ENCODE data around the gene ZIC5.
A peak's percentile ranks its signal among the peaks of the same experiment; 100 is the strongest.

Gene ZIC5

DNA sequence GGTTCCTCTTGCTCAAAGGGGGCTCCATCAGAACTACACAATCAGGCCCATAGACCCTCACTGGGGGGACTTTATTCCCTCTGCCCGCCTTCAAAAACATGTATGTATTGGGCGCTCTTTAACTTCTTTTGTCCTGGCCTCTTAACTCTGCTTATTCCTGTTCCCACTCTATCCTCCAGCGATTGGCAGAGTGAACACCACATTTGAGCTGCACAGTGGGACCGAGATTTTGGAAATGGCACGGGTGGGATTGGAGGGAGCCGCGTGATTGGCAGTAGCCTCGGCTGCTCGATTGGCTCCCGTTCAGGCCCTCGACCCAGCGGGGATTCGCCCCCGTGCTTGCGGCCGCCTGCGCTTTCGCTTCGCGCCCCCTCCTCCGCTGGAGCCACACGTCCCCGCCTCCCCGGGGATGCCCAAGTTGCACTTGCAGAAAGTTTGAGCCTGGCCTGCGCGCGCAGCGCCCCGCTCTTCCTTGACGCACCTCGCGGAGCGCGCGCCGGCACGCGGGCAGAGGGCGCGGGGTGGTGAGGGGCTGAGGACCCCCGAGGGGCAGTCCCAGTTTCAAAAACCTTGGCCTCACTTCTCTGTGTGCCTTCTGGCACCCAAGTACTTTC, at the start of gene ZIC5:
TSS of gene ZIC5 (minus strand) at position 192 of the 614 bp plus-strand sequence. CDS start at position 28, 164 bp downstream.
- peak; percentile 33 for DNase-seq

DNA sequence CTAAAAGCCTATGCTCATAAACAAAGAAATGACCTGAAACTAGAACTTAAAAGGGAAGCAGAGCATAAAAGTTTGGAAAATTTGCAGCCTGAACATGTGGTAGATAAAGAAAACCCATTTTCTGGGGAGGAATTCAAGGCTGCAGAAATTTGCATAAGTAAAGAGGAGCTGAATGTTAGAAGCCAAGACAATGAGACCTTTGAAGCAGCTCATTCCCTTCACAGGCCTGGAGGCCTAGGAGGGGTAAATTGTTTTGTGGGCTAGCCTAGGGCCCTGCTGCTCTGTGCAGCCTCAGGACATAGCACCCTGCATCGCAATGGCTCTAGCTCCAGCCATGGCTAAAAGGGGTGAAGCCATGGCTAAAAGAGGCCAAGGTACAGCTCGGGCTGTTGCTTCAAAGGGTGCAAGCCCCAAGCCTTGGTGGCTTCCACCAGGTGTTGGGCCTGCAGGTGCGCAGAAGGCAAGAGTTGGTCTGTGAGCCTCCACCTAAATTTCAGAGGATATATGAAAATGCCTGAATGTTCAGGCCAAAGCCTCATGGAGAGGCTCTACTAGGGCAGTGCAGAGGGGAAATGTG, 48.3 kb upstream of the ZIC5 start:
- no peak for DNase-seq

DNA sequence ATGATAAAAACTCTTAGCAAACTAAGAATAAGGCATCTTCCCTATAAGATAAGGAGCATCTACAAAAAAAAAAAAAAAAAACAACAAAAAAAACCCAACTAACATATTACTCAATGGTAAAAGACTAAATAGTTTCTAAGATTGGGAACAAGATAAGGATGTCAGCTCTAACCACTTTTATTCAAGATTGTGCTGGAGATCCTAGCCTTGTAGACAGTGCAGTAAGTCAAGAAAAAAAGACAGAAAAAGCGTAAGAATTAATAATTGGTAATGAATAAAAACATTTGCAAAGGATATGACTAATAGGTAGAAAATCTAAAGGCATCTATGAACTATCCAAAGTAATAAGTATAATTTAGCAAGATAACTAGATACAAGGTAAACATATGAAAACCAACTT, 43.1 kb upstream of the ZIC5 start:
- no peak for DNase-seq

DNA sequence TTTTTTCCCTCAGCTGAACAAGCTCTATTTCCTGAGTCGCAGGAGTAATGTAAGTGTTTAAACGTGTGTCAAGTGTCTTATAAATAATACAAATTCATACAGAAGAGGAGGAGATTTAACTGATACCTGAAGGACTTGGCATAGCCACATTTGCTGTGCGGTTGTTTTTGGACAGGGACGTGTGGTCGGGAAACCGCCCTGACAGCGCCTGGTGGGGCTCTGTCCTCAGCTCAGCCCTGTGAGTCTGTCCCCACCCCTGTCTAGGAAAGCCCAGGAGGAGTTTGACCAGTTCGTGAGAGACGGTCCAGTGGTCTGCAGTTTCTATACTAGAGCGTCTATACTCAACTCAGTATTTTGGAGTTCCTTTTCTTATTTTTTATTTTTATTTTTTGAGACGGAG, 26.7 kb upstream of the ZIC5 start:
- no peak for DNase-seq

DNA sequence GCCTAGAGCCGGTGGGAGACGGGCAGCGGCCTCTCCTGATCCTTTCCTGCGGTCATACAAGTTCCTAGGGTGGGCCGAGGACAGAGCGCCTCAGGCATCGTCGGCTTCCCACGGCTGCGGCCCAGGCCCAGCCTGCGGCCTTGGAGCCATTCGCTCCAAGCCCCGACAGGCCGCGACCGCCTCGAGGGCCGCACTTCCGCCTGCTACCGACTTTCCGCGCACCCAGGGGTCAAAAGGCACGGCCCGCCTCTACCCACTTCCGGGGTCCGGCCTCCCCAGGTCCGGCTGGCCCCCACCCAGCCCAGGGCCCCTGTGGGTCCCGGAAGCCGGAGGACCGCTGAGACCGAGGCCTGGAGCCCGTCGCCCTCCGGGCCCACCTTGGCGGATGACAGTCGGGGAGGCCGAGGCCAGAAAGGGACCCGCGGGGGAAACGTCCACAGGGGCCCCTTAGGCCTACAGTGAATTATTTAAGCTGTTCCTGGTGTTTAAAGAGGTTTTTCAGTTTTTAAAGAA, 26.2 kb upstream of the ZIC5 start:
- DNase-seq: no peak

DNA sequence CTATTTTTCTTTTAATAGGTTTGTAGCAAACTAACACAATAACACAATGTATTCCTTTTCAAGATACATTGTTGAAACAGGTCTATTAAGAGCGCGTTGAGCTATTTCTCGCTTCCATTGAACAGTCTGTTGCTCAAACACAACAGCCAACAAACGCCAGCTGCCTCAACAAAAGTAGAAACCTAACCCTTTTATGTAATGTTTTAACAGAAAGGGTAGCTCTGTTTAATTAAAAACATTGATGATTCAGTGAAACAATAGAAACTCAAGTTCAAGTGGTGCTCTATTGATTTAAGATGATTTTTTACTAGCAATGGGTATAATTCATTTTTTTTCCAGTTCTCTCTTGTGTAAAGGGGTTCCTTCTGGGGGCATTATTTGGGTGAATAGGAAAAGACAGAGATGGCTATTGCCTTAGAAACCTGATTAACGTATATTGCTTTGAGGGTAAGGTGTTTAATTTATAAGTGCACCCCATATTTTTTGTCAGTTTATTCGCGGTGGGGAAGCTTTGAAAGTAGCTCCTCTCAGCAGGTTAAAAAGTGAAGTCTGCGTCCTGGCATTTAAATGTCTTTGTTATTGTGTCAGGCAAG, 24.9 kb upstream of the ZIC5 start:
- DNase-seq: no peak

DNA sequence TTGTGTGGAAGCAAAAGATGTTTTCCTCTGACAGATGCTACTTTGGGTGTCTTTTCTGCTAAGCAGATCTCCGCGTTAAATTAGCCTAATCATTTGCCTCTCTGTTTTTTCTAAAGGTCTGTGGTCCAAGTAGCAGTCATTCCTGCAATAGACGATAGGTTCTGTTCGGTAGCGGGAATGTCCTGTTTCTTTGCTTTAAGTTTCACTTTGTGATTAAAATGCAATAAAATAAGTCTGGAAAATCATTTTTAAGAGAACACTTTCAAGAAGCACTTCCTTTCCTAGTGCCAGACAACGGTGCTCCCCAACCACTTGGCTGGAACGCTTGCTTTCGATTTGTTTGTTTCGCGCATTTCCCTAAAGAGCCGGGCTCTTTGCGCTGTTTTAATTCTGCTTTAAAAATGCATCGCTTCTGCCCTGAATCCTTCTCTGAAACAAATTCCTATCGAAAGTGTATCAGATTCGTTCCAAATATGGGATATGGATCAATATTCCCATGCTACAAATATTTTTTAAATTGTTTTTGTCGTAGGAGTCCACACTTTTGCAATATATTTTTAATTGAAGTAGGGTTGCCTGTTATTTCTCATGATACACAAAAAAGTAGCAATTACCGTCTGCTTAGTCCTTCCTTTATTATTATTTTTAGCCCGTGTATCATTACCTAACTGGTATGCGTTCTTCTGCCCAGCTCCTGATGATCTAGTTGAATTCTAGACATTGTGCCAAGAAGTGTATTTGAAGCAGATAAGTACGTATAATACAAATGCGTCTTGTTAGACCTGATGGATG, 24.2 kb upstream of the ZIC5 start:
- no peak for DNase-seq

DNA sequence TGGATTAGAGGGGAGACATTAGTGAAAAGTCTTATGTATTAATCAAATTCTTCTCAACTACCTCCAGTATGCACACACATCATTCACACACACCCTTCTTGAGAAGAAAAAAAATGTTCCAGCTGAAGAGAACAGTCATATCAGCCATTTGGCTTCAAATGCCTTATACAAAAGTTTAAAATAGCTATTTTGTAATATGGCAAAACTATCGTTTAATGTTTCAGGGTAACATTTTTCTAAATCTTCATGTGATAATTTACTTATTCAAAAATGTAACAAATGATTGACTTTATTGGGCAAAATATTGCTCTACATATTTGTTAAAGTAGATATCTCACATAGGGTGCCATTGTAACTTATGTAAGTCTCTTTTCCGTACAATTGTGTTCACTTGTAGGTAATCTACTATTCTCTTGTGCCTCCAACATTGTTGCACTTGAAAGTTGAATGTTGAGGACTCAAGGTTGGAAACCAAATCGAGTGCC, 23.6 kb upstream of the ZIC5 start:
- no peak for DNase-seq

DNA sequence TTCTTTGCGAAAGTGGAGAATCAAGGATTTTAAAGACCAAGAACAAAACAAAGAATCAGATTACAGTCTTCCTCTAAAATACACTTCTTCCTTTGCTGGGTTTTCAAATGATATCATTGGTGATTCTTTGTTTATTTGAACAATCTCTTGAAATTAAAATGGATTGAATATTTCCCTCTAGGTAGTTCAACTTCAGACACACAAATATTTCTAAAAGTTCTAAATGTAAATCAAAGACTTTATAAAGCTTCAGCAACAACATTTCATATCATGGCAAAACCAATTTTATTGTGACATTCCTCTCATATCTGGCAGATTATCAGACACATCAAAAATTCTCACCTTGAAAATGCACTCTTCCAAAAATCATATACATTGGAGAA, 23.1 kb upstream of the ZIC5 start:
- DNase-seq: no peak

DNA sequence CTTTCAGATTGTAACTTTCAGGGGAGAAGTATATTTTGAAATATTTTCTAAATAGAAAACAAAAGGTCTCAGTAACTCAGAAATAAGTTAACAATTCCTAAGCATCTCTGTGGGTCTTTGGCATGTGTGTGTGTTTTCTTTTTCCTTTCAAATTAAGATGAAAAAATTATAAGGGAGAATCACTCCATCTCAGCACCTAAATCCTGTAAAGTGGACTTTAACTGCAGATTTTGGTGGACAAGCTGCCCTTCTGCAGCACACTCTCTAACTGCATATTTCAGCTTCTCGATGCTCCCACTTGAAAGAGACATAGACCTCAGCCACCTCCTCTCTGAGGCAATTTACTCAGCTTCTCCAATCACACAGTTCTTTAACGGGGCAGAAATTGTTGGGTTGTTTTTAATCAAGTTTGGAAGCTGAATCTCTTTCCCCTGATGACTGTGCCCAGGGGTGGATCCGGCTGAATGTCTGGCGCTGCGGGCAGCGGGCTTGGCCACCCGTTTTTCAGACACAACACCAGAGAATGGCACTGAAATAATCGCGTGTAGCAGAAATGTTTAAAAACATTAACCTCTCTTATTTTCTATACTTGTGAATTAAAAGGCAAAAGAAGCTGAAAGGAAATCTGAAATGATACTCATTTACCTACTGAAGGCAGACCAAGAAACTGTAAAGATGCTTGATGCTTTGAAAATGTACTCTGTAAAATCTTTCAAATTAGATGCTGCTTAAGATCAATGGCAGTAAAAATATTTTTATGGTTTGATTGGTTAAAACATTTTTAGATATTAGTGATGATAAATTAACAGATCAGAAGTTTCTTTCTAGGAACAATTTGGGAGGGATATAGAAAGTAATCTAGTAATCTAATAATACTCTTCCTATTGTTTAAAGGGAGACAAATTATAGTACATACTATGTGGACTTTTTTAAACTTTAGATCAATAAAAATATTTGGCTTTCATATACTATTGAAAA, 22.4 kb upstream of the ZIC5 start:
- no peak for DNase-seq

DNA sequence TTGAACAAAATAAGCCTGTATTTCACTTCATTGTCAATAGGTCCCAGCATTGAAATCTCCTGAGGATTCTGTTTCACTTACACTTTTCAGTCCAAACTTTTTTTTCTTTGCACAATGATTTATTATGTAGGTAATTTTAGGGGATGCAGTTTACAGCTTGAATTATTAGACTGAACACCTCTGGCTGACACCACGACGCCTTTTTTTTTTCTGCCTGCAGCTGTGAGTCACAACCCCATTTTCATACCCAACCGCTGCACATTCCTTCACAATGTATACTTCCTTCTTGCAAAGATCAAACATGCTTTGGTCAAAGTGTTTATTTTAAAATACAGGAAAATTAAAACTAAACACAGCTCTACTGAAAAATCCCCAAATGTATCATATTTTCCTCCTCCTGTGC, 21.4 kb upstream of the ZIC5 start:
- DNase-seq: no peak

DNA sequence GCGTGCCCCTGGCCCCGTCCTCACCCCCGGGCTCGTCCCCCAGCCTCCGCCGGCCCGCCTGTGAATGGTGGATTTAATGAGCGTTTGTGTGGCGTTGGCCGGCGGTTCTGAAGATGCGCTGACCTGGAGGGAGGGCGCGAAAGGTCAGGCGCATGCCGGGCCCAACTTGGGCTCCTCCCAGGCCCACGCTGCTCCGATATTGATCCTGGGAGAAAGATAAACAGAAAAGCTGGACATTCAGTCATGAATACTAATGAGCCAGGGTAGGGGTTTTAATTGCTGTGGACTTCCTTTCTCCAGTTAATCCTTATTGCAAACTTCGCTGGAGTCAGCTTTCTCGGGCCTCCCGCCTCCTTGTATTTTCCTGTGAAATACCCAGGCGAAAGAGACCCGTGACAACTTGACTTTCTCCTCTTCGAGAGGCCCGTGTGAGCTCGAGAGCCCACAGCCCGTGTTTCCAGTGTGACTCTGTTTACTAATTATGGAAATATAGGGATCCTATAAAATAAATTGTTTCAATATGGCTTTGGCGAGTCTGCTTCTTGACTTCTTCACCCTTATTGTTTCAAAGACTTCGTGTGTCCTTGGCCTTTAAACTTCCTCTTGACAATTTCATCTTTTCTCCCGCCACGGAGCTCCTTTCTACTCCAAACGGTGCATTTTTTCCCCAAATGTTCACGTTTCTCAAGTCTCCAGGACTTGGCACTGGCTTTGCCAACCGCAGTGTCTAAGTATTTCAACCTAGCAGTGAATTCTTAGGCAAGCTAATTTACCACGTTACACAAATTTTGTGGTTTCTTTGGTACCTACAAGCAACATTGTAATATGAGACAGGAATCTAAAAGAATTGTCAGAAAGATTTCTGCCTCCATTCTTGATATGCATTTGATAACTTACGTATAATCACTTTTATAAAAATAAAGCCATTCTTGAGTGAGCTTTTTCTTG, 20.5 kb upstream of the ZIC5 start:
- no peak for DNase-seq

DNA sequence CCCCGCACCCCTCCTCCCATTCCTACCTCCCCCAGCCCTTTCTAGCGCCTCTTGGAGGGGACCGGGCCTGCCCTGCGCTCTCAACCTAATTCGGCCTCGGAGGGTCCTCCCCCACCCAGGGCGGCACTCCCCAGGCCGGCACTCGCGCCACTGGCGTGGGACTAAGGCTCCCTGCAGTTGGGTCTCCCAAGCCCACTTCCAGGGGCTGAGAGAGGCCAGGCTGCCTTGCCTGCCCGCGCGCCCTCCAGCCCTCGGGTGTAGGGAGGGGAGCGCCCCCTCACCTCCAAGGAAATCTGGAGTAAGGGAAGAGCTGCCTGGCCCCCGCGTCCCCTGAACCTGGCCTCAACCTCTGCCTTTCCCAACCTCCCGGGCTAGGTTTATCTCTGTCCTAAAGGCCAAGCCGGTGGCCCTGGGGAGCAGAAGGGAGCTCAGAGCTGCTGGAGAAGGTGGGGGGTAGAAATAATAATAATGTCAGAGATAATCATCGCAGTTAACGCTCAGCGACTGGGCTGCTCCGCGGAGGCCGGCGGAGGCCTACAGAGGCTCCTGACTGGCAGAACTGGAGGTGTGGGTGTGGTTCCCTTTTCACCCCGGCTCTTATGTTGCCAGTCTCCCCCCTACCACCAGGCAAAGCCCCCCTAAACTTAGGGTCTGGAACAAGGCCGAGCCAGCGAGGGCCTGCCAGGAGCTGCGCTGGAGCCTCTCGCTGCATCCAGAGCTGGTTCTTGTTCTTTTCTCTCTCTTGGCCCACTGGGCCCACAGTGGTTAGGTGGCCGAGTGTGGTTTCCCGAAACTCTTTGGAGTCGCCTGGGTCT, 19.7 kb upstream of the ZIC5 start:
- no peak for DNase-seq

DNA sequence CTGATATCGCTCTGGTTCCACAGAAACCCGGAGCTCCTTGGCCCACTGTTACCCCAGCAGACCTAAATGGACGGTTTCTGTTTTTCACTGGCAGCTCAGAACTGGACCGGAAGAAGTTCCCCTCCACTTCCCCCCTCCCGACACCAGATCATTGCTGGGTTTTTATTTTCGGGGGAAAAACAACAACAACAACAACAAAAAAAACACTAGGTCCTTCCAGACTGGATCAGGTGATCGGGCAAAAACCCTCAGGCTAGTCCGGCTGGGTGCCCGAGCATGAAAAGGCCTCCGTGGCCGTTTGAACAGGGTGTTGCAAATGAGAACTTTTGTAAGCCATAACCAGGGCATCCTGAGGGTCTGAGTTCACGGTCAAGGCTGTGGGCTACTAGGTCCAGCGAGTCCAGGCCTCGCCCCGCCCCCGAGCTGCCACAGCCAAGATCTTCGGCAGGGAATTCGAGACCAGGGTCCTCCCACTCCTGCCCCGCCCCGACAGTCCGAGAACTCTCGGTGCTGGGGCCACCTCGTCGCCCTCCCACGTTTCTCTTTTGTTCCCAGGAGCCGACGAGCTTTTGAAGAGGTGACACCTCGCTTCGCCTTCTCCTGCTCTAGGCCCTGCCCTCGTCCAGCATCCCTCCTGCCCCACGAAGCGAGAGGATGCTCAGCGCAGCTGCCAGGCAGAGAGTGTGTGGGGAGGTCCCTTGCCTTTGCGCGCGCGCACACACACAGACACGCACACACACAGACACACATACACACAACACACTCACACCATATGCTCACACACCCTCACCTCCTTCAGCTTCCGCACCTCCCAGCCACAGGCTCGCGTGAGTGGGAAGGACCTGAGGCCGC, 18.8 kb upstream of the ZIC5 start:
- no peak for DNase-seq

DNA sequence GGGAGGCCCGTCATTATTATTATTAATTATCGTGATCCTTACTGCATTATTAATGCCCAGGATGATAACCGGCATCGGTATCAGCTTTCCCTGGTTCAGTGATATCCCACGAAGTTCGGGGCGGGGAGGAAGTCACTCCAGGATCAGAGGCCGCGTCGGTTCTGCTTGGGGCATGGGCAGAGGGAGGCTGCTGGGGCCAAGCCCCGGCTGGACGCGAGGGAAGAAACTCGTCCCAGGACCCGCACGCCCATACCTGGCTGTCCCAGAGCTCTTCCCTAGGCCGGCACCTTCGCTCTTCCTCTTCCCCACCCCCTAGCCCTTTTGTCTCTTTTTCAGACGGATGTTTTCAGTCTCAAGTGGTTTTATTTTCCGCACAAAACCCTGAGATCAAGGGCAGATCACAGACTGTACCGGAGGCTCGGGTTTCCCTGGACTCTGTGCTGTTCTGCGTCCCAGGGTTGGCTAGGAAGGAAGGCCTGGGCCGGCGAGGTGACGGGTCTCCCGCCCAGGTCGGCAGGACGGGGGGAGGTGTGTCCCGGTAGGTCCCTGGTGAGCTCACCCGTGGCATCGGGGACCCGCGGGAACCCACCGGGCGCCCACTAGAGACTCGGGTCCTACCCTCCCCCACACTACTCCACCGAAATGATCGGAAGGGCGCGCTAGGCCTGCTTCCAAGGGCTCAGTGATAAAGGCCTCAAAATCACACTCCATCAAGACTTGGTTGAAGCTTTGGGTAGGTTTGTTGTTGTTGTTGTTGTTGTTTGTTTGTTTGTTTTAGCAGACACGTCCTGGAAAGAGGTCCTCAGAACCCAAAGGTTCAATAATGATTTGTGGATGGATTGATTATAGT, 17.9 kb upstream of the ZIC5 start:
- DNase-seq: no peak

DNA sequence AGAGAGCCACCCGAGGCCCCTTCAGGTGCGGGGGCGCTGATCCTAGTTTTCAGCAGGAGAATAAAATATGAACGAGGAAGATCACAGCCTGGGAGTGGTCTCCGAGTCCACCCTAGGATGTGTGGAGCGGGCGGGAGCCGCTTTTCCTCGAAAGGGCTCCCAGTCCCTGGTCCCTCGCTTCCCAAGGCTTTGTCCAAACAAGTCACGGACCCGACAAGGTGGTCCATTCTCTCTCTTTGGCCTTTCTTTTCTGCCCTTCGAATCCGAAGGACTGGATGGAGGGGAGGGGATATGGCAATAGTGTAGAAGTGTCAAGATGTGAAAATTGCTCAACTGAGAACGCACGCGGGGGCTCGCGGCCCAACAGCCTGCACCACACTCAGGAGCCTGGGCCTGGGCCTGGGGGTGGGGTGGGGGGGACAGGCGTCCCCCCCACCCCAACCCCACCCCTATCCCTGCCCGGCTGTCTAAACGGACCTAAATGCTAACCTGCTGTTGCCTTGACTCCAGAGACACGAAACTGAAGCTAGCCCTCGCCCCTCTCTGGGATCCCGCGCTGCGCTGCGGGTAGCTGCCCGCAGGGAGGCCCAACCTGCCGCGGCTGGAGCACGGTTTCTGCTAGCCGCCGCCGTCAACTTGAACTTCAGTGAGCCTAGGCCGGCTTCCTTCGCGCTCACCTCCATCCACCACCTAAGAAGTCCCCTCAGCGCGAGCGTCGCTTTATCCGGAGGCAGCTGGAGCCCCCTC, 17.1 kb upstream of the ZIC5 start:
- no peak for DNase-seq
